GM12801 (cell line): ENCODE measurements around the gene KRTAP10-7.

Experiments used
- TF ChIP-seq, protein P1 (sequence below): IDR thresholded peaks from one replicate; pipeline ENCODE4 v1.5.1; 2011; ENCODE audit warnings: control low read depth; ENCODE audit not compliant: insufficient read length; ENCODE audit errors: extremely low read depth

Gene KRTAP10-7

DNA sequence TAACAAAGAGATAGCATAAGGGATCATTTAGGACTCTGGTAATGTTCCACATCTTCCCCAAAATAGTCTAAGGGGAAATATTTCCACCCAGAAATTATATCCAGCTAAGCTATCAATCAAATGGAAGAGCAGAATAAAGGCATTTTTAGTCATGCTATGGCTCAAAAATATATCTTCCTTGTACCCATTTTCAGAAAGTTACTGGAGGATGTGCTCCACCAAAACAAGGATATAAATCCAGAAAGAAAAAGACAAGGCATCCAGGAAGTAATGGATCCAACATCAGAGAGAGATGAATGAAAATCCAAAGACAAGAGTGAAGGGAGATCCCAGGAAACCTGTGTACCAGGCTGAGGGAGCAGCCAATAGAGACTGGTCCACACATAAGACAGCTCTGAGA, 8.8 kb downstream of the KRTAP10-7 start:
- TF ChIP-seq, protein P1, sequence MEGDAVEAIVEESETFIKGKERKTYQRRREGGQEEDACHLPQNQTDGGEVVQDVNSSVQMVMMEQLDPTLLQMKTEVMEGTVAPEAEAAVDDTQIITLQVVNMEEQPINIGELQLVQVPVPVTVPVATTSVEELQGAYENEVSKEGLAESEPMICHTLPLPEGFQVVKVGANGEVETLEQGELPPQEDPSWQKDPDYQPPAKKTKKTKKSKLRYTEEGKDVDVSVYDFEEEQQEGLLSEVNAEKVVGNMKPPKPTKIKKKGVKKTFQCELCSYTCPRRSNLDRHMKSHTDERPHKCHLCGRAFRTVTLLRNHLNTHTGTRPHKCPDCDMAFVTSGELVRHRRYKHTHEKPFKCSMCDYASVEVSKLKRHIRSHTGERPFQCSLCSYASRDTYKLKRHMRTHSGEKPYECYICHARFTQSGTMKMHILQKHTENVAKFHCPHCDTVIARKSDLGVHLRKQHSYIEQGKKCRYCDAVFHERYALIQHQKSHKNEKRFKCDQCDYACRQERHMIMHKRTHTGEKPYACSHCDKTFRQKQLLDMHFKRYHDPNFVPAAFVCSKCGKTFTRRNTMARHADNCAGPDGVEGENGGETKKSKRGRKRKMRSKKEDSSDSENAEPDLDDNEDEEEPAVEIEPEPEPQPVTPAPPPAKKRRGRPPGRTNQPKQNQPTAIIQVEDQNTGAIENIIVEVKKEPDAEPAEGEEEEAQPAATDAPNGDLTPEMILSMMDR, result no peak

DNA sequence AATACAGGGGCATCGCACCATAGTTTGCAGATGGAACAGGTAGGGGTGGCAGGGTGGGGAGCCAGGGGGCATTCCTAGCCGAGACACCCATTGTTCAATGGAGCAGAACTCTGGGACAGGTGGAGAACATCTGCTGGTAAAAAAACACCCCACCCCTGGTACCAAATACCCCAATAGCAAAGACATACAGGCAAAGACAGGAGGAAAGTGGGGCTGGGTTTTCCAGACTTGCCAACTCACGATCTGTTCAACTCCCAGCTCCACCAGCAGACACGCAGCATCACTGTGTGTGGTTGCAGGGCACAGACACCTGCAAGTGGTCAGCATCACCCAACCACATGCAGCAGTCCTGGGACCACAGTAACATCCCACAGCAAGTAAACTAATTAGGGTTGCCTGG, 11.2 kb downstream of the KRTAP10-7 start:
- TF ChIP-seq, protein P1, result no peak

DNA sequence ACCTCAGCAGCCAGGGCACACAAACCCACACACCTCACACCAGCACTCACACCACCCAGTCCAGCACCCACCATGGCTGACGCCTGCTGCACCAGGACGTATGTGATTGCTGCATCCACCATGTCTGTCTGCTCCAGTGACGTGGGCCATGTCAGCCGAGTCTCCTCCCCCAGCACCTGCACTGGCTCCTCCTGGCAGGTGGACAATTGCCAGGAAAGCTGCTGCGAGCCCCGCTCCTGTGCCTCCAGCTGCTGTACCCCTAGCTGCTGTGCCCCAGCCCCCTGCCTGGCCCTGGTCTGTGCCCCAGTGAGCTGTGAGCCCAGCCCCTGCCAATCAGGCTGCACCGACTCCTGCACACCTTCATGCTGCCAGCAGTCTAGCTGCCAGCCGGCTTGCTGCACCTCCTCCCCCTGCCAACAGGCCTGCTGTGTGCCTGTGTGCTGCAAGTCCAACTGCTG, 11.7 kb downstream of the KRTAP10-7 start, which contains the start of gene KRTAP10-8:
Gene KRTAP10-8 (plus strand): TSS at position 51 of the 458 bp plus-strand sequence. CDS start 22 bp downstream, at position 73.
- TF ChIP-seq, protein P1, result no peak

DNA sequence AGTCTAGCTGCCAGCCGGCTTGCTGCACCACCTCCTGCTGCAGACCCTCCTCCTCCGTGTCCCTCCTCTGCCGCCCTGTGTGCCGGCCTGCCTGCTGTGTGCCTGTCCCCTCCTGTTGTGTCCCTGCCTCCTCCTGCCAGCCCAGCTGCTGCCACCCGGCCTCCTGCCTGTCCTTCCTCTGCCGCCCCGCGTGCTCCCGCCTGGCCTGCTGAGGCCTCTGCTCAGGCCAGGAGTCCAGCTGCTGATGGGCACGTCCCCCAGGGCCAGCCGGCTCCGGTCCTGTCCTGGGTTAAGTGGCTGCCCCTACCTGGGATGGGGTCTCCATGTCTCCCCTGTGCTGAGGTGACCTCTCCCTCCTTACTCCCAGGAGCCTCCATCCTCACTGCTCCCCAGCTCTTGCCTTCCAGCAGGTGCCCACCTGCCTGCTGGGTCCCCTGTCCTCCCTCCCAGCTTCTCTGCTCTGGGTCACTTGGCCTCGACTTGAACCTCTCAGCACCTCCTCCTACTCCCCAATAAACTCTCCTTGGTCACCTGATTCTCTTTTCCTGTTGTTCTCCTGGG, 12.4 kb downstream of the KRTAP10-7 start:
- TF ChIP-seq, protein P1, result no peak

DNA sequence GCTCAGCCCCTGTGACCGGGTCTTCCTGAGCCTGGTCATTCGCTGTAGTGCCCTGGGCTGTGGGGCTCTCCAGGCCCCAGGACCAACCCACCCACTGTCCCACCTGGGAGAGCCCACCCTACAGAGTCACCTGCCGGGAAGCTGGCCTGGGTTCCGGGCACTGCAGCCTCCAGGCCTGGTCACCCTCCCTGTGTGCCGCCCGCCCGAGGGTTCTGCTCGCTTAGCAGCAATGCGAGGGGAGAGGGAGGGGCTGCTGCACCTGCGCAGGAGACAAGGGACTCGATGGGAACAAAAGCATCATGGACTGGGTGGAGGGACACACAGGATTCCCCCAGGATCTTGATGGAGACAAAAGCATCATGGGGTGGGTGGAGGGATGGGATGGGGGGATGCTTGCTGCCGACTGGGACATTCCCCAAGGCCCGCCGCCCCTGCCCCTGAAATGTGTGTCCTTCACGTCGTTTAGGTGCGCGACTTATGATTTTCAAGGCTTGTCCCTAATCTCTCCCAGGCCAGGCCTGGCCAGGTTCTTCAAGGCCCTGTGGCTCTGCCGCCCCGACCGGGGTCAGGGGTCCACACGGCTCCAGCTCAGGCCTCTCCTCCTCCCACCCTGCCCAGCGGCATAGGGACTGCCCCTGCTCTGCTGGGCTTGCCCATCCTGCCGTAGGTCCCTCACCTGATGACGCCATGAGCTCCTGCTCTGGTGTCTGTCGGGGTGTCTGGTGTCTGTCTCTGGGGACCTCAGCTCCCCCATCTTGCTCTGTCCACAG, 13.2 kb downstream of the KRTAP10-7 start:
- TF ChIP-seq, protein P1, result no peak

DNA sequence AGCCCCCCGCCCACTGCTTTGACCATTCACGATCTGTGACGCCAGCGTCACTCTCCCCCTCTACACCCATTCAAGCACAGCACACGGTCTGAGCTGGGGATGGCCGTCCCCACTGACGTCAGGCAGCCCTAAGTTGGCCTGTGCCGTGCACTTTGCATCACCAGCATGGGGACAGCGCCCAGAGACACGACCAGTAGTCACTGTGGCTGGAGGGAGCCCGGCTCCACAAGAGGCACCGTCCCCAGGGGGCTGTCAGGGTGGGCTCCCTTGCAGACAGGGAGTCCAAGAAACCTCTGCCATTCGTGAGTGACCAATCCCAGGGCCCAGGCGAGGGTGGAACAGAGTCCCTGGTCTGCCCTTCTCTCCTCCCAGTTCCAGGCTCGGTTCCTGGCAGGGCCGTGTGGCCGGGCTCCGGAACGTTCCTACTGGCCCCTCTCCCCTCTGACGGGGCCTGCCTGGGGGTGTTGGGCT, 13.8 kb downstream of the KRTAP10-7 start:
- TF ChIP-seq, protein P1, result no peak

DNA sequence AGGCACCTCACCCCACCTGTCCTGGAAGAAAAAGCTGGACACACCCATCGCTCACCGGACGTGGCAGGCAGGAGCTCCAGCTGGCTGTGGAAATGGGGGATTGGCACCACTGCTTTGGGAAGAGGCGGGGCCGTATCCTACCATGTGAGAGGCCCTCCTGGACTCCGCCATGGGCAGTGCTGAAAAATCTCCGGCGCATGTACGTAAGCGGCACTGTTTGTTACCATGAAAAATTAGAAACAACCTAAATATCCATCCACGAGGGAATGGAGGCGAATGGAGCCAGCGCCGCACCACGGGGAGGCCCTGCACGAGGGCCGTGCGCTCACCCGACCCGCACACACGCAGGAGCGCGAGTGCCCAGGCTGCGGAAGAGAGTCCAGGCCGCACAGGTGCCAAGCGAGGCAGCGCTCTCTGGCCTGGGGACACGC, 14.6 kb downstream of the KRTAP10-7 start:
- TF ChIP-seq, protein P1, result no peak
